GM12878 (cell line): ENCODE data around the gene MSH5. TPM values are rescaled to one million over a fixed set of nuclear protein-coding genes. Genes with fewer than 3 reads are reported as not detected.

Source experiments
- ATAC-seq: fragments of 200-7000 bp; cut with Tn5 transposase; 3 replicates; pipeline ENCODE4 v1.9.1; 2020; ENCODE audit warnings: mild to moderate bottlenecking, moderate library complexity
- BruUV-seq: library from RNA; stranded (reverse); fragments of 400-500 nt; replicated peaks from 2 replicates; lab custom pipeline; 2021; lab: Mats Ljungman, UMichigan
- CTCF ChIA-PET: fragments of 300-600 bp; sonication (Branson Sonifier 250); formaldehyde crosslinking; extraction: SDS; loops from one replicate; lab custom pipeline; 2021; ENCODE audit warnings: inconsistent platforms; lab: Yijun Ruan, JAX
- POLR2A ChIA-PET: fragments of 350-600 bp; formaldehyde crosslinking; extraction: SDS; loops from one replicate; lab custom pipeline; 2021; ENCODE audit warnings: inconsistent platforms; lab: Charles Lee
- RAD21 ChIA-PET: fragments of 300-600 bp; sonication (Branson Sonifier 250); formaldehyde crosslinking; loops from one replicate; lab custom pipeline; 2023; ENCODE audit warnings: antibody characterized with exemption; ENCODE audit not compliant: unreplicated experiment; lab: Charles Lee
- SMC1A ChIA-PET: fragments of 300-600 bp; sonication (Branson Sonifier 250); formaldehyde crosslinking; loops from one replicate; lab custom pipeline; 2023; ENCODE audit not compliant: unreplicated experiment, uncharacterized antibody; lab: Charles Lee
- DNase-seq: peaks from one replicate; pipeline ENCODE4 v3.0.0-alpha.2; 2011; ENCODE audit warnings: low read depth, low spot score
- FAIRE-seq: peaks from 3 replicates; lab custom pipeline; 2011; peaks lifted over from hg19 to GRCh38; lab: Jason Lieb, UNC
- H2AFZ ChIP-seq: 2 replicates; pipeline ENCODE4 v1.6.0; 2011; ENCODE audit warnings: low read depth, low read length, control low read depth; ENCODE audit not compliant: control insufficient read depth
- H3K27ac ChIP-seq: 2 replicates; pipeline ENCODE4 v1.5.1; 2011; ENCODE audit warnings: control low read depth; ENCODE audit not compliant: control insufficient read depth, insufficient read depth
- H3K27me3 ChIP-seq, 2 experiments: replicated peaks in 1 of 2; 2 replicates each; pipeline versions ENCODE4 v1.6.0 to v1.6.1; 2011; ENCODE audit warnings: low read length in 1 of 2; ENCODE audit not compliant: control insufficient read depth in 2 of 2, insufficient read depth in 2 of 2
- H3K36me3 ChIP-seq, 2 experiments: 2 replicates each; pipeline ENCODE4 v1.5.1; 2011; ENCODE audit warnings: low read length in 1 of 2; ENCODE audit not compliant: control insufficient read depth in 2 of 2, insufficient read depth in 2 of 2
- H3K4me1 ChIP-seq: 2 replicates; pipeline ENCODE4 v1.6.1; 2011; ENCODE audit warnings: mild to moderate bottlenecking, low read length, moderate library complexity, mixed read lengths; ENCODE audit not compliant: control insufficient read depth, insufficient read depth
- H3K4me2 ChIP-seq: 2 replicates; pipeline ENCODE4 v1.6.0; 2011; ENCODE audit warnings: control low read depth; ENCODE audit not compliant: control insufficient read depth, insufficient read depth
- H3K4me3 ChIP-seq: fragments of 200-600 bp; sonication (generic); 2 replicates; pipeline ENCODE4 v1.5.1; 2016
- H3K79me2 ChIP-seq: 2 replicates; pipeline ENCODE4 v1.6.0; 2011; ENCODE audit warnings: low read length; ENCODE audit not compliant: control insufficient read depth, insufficient read depth
- H3K9ac ChIP-seq: 2 replicates; pipeline ENCODE4 v1.8.0; 2011; ENCODE audit warnings: low read length, control low read depth, mixed read lengths; ENCODE audit not compliant: control insufficient read depth, insufficient read depth
- H3K9me3 ChIP-seq: replicated peaks from 3 replicates; pipeline ENCODE4 v1.5.1; 2011; ENCODE audit warnings: mild to moderate bottlenecking, low read length; ENCODE audit not compliant: control insufficient read depth, insufficient read depth
- H4K20me1 ChIP-seq: 2 replicates; pipeline ENCODE4 v1.6.0; 2011; ENCODE audit not compliant: control insufficient read depth, insufficient read depth
- ATF7 ChIP-seq: fragments of 450-650 bp; IDR thresholded peaks from 2 replicates; pipeline ENCODE4 v1.6.1; 2016; ENCODE audit warnings: low read depth, mild to moderate bottlenecking
- EED ChIP-seq: sonication (generic); IDR thresholded peaks from 2 replicates; pipeline ENCODE4 v1.6.1; 2016; ENCODE audit warnings: antibody characterized with exemption, low read depth
- FOXK2 ChIP-seq: fragments of 450-650 bp; IDR thresholded peaks from 2 replicates; pipeline ENCODE4 v1.6.1; 2017; ENCODE audit warnings: mild to moderate bottlenecking, moderate library complexity
- MEF2B ChIP-seq: fragments of 450-650 bp; IDR thresholded peaks from 2 replicates; pipeline ENCODE4 v1.6.1; 2018; ENCODE audit warnings: mild to moderate bottlenecking, moderate library complexity; ENCODE audit not compliant: partially characterized antibody, poor library complexity, severe bottlenecking
- MTA3 ChIP-seq: IDR thresholded peaks from 2 replicates; pipeline ENCODE4 v1.6.1; 2012; ENCODE audit warnings: low read length, inconsistent platforms, borderline replicate concordance
- NFXL1 ChIP-seq: fragments of 450-650 bp; IDR thresholded peaks from 2 replicates; pipeline ENCODE4 v1.6.1; 2017; ENCODE audit warnings: antibody characterized with exemption, mild to moderate bottlenecking, borderline replicate concordance
- POLR2A ChIP-seq: IDR thresholded peaks from 2 replicates; pipeline ENCODE4 v1.6.1; 2011; ENCODE audit warnings: low read depth, mild to moderate bottlenecking, low read length
- SMAD5 ChIP-seq: IDR thresholded peaks from 2 replicates; pipeline ENCODE4 v1.6.1; 2016; ENCODE audit warnings: antibody characterized with exemption, low read depth
- SRF ChIP-seq, 2 experiments: IDR thresholded peaks; 2 replicates each; pipeline ENCODE4 v1.6.1; 2011; ENCODE audit warnings: low read depth in 2 of 2, low read length in 2 of 2, mild to moderate bottlenecking in 1 of 2, moderate library complexity in 1 of 2
- WGBS: methylation state at CpG from one replicate; pipeline ENCODE4 v1.1.6; 2016; ENCODE audit warnings: low lambda C conversion rate; ENCODE audit not compliant: insufficient replicate concordance, insufficient coverage; ENCODE audit errors: missing lambda C conversion rate; 5-methylcytosine and 5-hydroxymethylcytosine counted together
- in situ Hi-C: fragments of 300-500 bp; cut with MboI; formaldehyde crosslinking; loops from 9 replicates; pipeline ENCODE4 v1.14.3; 2018; ENCODE audit warnings: mixed read lengths
- intact Hi-C: fragments of 100-400 bp; cut with micrococcal nuclease; formaldehyde crosslinking; loops from one replicate; pipeline ENCODE4 v1.14.2; 2022; ENCODE audit not compliant: unreplicated experiment
- polyA plus RNA-seq, 11 experiments: library from polyadenylated mRNA; depleted of rRNA in 4 of 11; unstranded in 6 of 11; stranded (reverse) in 5 of 11; fragments of >200 nt; fragmentation: Nextera tagmentation in 4 of 11; fragmentation: Illumina TruSeq in 1 of 11; extraction: Ambion mirVana in 4 of 11; extraction: Trizol in 1 of 11; gene quantifications; 1 replicate in 1 of 11; 2 replicates in 10 of 11; pipeline versions ENCODE4 v1.2.1 to v1.2.3, GENCODE V29; 2011 to 2016; ENCODE audit warnings: inconsistent platforms in 2 of 11, missing spikeins in 2 of 11, low read depth in 1 of 11
- total RNA-seq, 4 experiments: library from RNA; depleted of rRNA in 3 of 4; stranded (reverse); fragments of >200 nt in 3 of 4; fragmentation: Illumina TruSeq in 1 of 4; extraction: Trizol in 1 of 4; gene quantifications; 2 replicates each; pipeline versions ENCODE4 v1.2.1 to v1.2.3, GENCODE V29; 2013 to 2021
- TF ChIP-seq, protein P1 (sequence below): fragments of 450-650 bp; IDR thresholded peaks from 2 replicates; pipeline ENCODE4 v1.6.1; 2014; ENCODE audit warnings: mild to moderate bottlenecking
- TF ChIP-seq, protein P2 (sequence below): fragments of 450-650 bp; IDR thresholded peaks from 2 replicates; pipeline ENCODE4 v1.6.1; 2017; ENCODE audit warnings: mild to moderate bottlenecking, low read depth, inconsistent platforms; ENCODE audit not compliant: poor library complexity, severe bottlenecking

Gene MSH5
- total and polyA plus RNA-seq, 10 of the 15 experiments (the other 5 are each of a cell fraction or from before 2014, with no cell fraction given): 9.1 to 52.7 (median 30.0) TPM

DNA sequence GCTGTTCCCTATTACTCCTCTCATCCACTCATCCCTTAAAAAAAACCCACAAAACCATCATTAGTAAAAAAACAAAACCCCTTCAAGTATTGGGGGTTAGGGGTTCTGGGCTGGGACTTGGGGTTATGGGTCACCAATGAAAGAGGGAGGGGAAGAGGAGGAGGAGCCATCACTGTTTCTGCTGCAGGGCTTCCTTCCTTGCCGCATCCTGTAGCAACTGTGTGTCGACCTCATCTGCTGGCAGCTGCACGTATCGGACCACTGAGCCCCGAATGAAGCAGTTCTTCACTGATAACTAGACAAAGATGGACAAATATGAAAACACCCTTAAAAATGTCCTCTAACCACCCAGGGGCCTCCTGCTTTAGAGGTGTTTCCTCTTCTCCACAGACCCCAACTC lies 57.8 kb downstream of the MSH5 start:
- Histone ChIP-seq H3K79me2 (peaks cover 21% of the 10 kb centered on the region), H3K4me1 (peaks cover 4% of the 10 kb centered on the region; the same call in 1 of the 2 replicates), H3K27ac (no peak overlapping the region), H3K9me3 (no peaks in the 10 kb centered on the region), H3K27me3 (no peaks in the 10 kb centered on the region), H3K36me3 (peaks cover 3% of the 10 kb centered on the region in 2 experiments; a peak in 2 of 4 replicates), H3K9ac (no peak overlapping the region), H3K4me2 (no peak overlapping the region), H2AFZ (no peak overlapping the region), H4K20me1 (no peaks in the 10 kb centered on the region), H3K4me3 (no peak overlapping the region)
- TF ChIP-seq MTA3 (no peak), SRF (IDR thresholded peaks at IDR 0.05; ENCODE audit: low read depth in 2 of 2, low read length in 2 of 2) (no peak), NFXL1 (no peak), ATF7 (no peak), EED (no peak), MEF2B (no peak), FOXK2 (no peak), SMAD5 (no peak), POLR2A (no peak)
- TF ChIP-seq, protein P1, sequence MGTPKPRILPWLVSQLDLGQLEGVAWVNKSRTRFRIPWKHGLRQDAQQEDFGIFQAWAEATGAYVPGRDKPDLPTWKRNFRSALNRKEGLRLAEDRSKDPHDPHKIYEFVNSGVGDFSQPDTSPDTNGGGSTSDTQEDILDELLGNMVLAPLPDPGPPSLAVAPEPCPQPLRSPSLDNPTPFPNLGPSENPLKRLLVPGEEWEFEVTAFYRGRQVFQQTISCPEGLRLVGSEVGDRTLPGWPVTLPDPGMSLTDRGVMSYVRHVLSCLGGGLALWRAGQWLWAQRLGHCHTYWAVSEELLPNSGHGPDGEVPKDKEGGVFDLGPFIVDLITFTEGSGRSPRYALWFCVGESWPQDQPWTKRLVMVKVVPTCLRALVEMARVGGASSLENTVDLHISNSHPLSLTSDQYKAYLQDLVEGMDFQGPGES: no peak
- TF ChIP-seq, protein P2, sequence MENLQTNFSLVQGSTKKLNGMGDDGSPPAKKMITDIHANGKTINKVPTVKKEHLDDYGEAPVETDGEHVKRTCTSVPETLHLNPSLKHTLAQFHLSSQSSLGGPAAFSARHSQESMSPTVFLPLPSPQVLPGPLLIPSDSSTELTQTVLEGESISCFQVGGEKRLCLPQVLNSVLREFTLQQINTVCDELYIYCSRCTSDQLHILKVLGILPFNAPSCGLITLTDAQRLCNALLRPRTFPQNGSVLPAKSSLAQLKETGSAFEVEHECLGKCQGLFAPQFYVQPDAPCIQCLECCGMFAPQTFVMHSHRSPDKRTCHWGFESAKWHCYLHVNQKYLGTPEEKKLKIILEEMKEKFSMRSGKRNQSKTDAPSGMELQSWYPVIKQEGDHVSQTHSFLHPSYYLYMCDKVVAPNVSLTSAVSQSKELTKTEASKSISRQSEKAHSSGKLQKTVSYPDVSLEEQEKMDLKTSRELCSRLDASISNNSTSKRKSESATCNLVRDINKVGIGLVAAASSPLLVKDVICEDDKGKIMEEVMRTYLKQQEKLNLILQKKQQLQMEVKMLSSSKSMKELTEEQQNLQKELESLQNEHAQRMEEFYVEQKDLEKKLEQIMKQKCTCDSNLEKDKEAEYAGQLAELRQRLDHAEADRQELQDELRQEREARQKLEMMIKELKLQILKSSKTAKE: no peak
- ChIA-PET RAD21 (interaction anchor here (1.6 to 1.8 kb wide), 2 partner anchors 9 to 25 kb away, joined by 6 read pairs; partner anchors contain the start of gene LSM2), CTCF (interaction anchor here (0.6 to 3.7 kb wide), 5 partner anchors 8 to 335 kb away, joined by 3 to 26 read pairs (median 10); partner anchors contain the start of genes HSPA1B and LSM2), SMC1A (interaction anchor here (0.8 to 1.0 kb wide), 2 partner anchors 9 to 15 kb away, joined by 3 to 4 read pairs; partner anchors contain the start of gene LSM2), POLR2A (interaction anchor here (2.1 kb wide), 1 partner anchor 22 kb away, joined by 6 read pairs; no protein-coding TSS in a partner anchor)
- 19% methylated on average over 5 of the region's 5 CpGs for WGBS
- FAIRE-seq: no peak
- in situ Hi-C loops: no loop called here
- no peak for ATAC-seq
- intact Hi-C loops: loop anchor here (2.0 to 5.0 kb wide), 2 partner anchors 15 to 35 kb away; no protein-coding TSS in a partner anchor
- BruUV-seq: no TSS peak
- DNase-seq: no peak
